HG03025 (cell line): ENCODE measurements around the gene RHBDF1.
"Not testable (repeated sequence)": the region's sequence is repeated elsewhere in the genome, so short reads cannot be mapped to it uniquely, and the experiment has no call there.

Source experiments
- ATAC-seq: cut with Tn5 transposase; IDR thresholded peaks from one replicate; pipeline ENCODE4 v1.9.1; 2021; ENCODE audit warnings: mild to moderate bottlenecking, moderate library complexity; ENCODE audit not compliant: unreplicated experiment, low FRiP score

Gene RHBDF1

DNA sequence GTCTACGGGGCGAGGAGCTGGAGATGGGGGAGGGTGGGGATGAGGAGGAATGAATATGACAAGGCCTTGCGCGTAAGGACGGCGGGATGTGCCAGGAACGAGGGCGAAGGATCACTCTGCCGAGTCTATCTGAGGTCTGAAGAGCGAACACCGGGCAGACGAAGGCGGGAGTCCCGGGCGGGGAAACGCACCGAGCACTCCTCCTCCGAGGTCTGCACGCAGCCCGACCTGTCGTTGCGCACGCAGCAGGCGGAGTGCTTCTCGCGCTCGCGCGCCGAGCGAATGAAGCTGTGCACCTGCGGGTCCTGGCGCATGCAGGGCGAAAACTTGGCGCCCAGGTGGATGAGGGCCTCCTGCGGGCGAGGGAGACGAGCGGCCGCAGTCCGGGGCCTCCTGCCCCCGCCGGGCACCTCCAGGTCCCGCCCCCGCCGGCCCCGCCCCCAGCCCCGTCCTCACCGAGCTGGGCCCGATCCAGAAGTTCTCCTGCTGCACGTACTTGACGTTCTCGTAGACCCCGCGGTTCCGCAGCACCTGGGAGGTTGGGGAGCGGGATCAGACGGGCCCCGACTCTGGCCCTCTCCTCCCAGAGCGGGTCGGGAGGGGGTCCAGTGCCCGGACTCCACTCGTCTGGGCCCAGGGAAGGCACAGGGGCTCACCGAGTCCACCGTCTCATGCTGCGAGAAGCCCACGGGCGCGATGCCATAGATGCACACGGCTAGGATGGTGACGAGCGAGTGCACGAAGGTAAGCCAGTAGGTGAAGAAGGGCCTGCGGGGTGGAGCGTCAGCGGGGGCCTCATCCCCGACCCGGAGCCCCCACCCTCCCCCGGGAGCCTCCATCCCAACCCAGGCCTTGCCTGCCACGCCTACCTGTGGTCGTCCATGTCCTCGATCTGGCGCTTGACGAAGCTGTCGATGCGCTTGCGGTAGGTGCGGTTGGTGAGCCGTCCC lies 11.2 kb downstream of the RHBDF1 start:
- ATAC-seq, result no peak

DNA sequence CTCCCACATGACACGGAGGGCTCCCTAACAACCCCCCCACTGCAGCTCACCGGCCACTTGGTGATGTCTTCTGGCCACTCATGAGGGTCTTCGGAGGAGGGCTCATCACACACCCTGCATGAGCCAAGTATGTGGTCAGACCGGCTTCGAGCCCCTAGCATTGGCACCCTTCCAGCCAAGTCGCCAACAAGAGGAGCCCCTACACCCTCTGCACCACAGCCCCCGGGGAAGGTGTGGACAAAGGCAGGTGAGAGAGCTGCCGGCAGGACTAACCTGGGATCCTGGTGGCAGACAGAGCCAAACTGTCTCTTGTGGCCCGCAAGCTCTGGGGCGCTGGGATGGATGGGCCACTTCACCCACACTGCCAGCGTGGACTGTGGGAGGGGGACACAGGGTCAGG lies 12.3 kb downstream of the RHBDF1 start:
- ATAC-seq, result no peak

DNA sequence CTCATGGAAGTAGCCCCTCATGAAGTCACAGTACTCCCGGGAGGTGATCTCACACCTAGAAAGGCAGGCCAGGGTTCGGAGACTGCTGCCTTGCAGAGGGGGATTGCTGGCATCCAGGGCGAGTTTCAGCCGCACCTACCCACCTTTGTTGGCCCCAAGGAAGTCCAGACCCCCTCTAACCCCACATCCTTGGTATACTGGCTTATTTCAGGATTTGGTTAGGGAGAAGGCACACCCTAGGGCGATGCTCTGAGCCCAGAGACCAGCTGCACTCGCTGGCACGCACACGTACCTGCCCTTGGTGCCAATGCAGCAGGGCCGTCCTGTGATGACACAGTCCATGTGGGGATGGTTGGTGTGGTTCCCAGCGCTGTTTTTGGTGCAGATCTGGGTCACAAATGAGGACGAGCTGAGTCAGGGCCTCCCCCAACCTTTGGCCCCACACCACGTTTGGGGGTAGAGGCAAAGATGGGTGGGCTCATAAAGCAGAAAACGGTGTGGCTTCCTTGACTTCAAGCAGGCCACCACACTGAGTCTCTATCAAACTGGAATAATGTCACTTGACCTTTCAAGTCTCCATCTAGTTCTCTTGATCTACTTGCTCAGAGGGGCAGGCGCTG lies 12.9 kb downstream of the RHBDF1 start:
- ATAC-seq, result no peak

DNA sequence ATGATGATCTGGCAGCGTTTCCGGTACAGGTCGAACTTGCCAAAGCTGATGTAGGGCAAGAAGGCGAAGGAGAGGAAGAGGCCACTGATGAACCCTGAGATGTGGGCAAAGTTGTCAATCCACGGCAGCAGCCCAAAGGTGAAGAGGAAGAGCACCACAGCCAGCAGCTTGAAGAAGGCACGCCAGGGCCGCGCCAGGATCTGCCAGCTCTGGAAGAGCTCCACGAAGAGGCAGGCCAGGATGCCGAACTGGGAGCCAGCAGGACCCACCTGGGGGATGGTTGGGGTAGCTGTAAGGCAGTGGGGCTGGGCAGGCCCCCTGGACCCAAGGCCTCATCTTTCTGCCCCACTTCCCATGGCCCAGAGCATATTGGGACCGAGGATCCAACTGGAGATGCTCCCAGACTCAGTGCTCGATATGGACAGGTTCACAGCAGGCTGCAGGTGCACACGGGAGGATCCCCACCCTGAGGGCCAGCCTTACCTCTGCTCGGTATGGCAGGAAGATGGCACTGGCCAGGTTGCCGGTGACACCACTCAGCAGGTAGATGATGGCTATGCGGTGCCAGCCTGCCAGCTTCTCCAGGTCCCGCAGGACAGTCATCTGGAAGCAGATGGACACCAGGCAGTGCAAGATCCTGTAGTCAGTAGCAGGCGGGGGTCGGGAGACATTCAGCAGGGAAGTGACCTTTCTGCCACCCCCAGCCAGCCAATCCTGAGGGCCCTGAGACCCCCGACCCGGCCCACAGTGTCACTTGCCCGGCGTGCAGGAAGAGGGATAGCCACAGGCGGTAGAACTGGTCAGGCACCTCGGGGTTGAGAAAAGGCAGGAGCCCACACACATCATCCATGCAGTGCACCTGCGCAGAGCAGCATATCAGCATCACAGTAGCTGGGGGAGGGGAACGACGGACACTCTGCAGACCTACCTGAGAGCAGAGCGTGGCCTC lies 13.7 kb downstream of the RHBDF1 start:
- no peak for ATAC-seq

DNA sequence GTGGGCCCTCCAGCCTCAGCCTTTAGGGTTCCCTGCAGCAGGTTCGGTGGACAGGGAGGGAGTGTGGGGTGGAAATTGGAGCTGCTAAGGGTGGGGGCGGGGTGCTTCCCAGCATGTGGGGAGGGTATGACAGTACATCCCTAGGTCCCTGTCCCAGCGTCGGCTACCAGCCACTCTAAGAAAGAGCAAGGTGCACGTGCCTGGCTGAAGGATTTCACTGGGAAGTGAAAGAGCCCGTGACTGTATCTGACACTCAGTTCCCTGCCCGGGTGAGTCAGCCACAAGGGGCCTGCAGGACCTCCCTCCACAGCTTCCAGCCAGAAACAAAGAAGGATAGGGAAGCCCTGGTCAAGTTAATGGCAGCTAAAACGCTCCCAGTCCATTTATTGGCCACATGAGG lies 14.7 kb downstream of the RHBDF1 start:
- no peak for ATAC-seq

DNA sequence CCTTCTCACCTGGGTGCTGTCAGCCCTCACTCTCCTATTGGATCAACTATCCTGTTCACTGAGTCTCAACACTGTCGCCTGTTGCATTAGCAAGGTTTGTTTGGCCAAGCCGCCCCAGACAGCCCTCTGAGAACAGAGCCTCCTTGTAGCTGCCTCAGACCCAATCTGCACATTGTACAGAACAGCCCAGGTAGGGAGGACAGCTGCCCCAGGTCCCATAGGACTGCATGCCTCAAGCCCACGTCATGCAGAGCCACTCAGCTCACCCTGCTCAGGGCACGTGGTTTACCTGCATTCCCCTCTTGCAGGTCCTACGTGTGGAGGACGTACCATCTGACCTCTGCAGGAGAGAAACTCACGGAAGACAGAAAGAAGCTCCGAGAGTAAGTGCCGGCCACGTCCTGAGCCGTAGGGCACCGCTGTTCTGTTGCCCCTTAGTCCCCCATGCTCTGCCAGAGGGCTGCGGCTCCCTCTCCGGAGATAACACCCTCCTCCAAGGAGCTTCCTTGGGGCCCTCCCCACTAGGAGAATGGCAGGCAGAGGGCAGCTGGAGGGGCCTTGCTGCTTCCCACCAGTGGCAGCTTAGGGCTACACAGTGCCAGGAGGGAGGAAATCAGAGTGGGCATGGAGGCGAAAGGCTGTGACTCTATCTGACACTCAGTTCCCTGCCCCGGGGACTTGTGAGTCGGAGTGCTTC lies 16.1 kb downstream of the RHBDF1 start:
- no peak for ATAC-seq

DNA sequence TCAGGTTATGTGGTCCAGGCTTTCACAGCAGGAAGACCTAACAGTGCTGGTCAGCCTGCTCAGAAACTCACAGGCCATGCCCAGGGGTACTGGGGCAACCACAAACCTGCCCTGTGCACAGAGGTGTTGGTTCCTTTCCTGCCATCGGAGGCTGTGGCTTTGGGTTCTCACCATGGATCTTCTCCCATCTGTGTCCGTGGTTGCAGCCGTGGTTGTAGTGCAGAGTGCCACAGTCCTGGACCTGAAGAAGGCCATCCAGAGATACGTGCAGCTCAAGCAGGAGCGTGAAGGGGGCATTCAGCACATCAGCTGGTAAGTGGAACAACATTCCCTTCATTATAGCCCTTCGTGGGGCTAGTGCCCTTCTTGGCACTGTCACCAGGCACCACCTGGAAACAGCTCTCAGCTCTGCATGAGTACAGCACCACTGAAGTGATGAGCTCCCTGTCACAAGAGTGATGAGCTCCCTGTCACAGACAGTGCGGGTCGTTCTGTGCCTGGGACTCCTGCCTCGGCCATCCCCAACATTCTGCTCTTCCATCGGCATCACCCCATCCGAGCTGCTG lies 16.8 kb downstream of the RHBDF1 start:
- no peak for ATAC-seq

DNA sequence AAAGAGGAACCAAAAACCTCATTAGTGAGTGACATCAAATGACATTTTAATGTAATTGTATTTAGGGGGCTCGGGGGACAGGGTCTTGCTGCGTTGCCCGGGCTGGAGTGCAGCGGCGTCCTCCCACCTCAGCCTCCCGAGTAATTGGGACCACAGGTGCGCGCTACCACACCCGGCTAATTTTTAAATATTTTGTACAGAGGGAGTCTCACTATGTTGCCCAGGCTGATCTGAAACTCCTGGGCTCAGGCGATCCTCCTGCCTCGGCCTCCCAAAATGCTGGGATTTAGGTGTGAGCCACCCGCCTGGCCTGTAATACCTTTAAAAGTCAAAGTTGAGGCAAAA lies 18.2 kb downstream of the RHBDF1 start:
- ATAC-seq, result no peak

DNA sequence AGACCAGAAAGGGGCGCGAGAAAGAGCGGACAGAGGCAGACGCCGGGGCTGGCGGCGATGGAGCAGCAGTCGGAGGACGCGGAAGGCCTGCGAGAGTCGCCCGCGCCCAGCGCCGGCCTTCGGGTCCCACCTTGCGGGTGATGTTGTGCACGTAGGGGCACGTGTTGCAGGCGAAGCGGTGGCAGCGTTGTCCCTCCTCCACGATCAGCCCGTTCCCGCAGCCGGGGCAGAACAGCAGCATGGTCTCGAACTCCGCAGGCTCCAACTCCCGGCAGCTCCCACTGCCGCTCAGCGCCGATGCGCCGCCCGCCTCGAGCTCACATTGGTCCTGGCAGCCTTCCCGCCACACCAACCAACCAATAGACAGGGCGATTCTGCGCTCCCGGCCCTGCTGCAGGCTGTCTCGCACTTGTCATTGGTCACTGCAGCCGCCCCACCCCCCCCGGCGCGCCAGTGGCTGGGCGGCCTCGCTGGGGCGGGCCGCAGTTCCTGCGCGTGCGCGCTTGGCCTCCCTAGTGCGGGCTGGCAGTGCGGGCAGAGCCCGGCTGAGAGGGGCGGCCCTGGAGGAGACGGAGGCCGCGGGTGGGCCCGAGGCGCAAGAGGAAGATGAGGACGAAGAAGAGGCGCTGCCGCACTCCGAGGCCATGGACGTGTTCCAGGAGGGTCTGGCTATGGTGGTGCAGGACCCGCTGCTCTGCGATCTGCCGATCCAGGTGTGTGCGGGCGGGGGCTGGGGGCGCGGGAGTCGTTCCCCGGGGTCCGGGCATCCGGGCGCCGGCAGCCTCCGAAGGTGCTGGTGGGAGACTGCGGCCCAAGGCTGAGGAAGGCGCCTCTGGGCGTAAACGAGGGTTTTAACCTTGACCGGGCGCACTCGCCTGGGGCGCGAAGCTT lies 18.8 kb downstream of the RHBDF1 start, which contains the start of the genes POLR3K and SNRNP25:
Gene POLR3K, minus strand, starts transcription at position 263 of the 891 bp plus-strand sequence. Its CDS starts 22 bp downstream, at position 241.
Gene SNRNP25, plus strand, starts transcription at position 483 of the 891 bp plus-strand sequence. Its CDS starts 189 bp downstream, at position 672.
- ATAC-seq, result peak; percentile 85

DNA sequence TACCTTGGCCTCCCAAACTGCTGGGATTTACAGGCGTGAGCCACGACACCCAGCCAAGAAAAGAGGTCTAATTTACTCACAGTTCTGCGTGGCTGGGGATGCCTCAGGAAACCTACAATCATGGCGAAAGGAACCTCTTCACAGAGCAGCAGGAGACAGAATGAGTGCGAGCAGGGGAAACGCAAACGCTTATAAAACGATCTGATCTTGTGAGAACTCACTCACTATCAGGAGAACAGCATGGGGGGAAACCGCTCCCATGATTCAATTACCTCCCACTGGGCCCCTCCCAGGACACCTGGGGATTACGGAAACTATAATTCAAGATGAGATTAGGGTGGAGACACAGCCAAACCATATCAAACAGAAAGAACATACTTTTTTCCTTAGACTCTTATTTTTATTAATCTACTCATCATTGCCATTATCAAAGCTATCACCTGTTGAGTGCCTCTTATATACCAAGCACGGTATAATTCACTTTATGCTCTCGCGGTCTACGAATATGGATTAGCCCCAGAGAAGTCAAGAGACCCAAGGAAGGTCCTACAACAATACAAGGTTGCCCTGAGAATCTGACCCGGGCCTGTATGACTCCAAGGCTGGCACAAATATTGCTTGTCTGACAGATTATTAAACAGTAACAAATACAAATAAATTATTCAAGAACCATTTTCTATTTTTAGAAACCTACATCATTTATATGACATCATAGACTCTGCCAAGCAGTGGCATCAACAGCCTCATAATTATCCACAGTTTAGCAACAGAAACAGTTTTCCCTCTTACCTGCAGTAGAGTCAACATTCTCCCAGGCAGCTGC lies 21.5 kb downstream of the RHBDF1 start:
- ATAC-seq, result no peak

DNA sequence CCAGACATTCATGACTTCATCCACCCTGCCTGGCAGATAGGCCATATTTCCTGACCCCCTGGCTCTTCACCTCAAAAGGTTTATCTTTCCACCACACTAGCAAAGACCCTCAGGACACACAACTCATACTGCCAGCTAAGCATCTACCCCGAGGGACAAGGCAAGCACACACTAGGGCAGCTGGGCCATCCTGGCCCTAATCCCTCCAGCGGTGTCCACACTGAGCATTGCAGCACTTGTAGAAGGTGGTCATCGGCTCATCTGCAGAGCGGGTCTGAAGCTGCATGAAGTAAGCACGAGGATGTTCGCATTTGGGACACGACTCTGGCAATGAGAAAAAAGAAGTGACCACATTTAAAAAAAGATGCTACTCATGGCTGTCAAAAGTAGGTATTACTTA lies 25.2 kb downstream of the RHBDF1 start:
- no peak for ATAC-seq

DNA sequence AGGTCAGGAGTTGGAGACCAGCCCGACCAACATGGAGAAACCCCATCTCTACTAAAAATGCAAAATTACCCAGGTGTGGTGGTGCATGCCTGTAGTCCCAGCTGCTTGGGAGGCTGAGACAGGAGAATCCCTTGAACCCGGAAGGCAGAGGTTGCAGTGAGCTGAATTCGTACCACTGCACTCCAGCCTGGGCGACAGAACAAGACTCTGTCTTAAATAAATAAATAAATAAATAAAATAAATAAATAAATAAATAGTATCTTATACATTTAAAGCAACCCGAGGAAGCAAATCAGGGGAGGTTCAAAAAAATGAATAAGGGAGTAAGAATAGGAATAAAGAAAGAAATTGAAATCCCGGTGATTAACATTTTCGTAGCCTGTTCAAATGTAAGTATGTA lies 25.9 kb downstream of the RHBDF1 start:
- not testable (repeated sequence) for ATAC-seq

DNA sequence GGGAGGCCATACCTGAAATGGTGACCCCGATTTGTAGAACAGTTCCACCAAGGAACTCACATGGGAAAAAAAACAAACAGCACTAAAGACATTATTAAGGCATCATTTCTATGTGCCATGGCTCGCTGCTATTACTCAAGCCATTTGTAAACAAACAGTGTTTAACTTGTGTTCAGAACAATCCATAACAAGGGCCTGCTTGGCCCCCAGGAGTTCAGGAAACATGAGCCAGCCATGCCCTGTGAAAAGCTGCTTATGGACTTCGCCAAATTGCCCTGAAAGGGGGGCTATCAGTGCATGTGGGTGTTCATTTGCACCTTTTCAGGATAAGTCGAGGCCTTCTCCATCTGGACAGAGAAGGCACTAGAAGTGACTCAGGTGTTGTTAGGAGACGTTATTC lies 27.0 kb downstream of the RHBDF1 start:
- ATAC-seq, result no peak

DNA sequence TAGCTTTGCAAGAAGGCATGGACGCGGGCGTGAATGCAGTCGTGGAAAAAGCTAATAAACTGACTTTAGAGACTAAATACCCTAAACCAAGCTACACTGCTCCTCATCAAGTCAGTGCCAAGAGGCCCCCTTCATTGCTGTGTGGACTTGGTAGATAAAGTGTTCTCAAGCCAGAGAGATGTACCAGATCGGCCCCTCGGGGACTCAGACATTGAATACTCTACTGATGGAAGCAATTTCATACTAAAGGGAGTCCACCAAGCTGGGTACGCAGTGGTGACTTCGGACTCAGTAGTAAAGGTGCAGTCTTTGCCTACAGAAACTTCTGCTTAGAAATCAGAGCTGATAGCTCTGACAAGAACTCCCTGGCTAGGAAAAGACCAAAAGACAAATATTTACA lies 27.8 kb downstream of the RHBDF1 start:
- no peak for ATAC-seq

DNA sequence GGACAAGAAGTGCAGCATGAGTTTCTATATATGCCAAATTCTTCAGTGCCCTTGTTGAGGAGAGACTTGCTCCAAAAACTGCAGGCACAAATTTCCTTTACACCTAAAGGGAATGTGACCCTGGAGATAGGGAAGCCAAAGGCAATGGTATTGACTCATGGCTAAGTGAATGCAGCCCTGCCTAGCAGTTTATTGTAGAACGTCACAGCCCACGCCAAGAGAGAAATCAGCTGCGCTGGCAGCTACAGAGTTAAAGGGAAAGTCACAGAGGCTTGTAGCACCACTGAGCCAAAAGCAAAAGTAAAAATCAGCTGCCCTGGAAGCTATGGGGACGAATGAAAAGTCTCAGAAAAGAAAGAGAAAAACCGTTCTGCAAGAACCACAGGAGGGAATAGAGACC lies 29.1 kb downstream of the RHBDF1 start:
- no peak for ATAC-seq

DNA sequence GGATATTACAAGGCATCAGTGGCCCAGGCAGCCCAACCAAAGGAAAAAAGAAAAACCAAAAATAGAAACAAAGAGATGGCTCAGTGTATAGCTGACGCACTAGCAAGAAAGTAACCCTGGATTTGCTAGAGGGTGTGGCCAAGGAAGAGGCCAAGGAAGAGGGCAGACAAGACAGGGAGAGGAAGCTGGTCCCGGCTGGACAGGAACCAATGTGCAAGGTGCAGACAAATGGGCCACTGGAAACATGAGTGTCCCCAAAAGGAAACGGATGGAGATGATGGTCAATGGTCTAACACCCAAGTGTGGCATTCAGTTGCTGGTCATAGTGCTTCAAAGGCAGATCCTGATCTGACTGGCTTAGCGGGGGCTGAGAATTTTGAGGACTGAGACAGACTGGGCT lies 29.7 kb downstream of the RHBDF1 start:
- ATAC-seq, result no peak

DNA sequence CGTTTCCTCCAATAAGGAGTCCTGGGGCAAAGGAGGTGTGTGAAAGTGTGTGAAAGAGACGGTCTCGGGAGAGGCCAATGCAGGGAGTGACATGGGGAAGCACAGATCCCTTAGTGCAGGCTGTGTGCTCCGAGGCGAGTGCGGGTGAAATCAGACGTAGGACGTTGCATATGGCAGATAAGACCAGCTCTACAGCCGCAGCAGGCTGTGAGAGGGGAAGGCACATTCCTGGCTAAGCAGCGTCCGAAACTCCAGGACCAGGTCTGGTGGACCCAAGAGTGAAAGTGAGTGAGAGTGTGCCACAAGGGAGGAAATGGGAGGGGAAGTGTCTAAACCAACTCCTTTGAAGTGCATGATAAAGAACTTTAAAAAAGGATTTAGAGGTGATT lies 30.4 kb downstream of the RHBDF1 start:
- no peak for ATAC-seq
